GM18870 (cell line): Measurements from ENCODE around the gene TCL1B.
"Not testable (repeated sequence)": the region's sequence is repeated elsewhere in the genome, so short reads cannot be mapped to it uniquely, and the experiment has no call there.

Source experiments
- ATAC-seq: cut with Tn5 transposase; IDR thresholded peaks from one replicate; pipeline ENCODE4 v1.9.1; 2021; ENCODE audit warnings: moderate library complexity; ENCODE audit not compliant: unreplicated experiment

The TCL1B gene

GRCh38 chr14:95685978-95686922 is at the start of gene TCL1B:
Gene TCL1B, plus strand, starts transcription at chr14:95686426. Its CDS starts 42 bp downstream, at chr14:95686468.
- ATAC-seq, result no peak

- no peak for ATAC-seq
Observed at GRCh38 chr14:95644981-95645380, 41.2 kb upstream of the TCL1B start.

- ATAC-seq, result no peak
Observed at GRCh38 chr14:95645389-95645996, 40.7 kb upstream of the TCL1B start.

GRCh38 chr14:95647926-95648325 is 38.3 kb upstream of the TCL1B start:
- no peak for ATAC-seq

DNA sequence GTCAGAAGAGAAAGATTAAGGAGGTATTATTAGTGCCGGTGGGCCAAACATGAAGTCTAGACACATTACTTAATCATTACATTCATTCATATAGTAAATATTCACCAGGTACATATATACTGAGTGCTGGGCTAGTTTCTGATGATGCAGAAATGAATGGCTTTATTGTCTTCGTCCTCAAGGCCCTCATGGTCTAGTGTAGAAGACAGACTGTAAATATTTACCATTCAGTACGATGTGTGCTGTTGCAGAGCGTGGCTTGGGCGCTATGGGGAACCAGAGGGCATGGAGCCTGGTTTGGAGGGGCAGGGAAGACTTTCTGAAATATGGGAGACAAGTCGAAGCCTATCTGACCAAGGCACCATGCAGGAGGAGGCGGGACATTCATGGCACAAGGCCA is 37.0 kb upstream of the TCL1B start:
- no peak for ATAC-seq

DNA sequence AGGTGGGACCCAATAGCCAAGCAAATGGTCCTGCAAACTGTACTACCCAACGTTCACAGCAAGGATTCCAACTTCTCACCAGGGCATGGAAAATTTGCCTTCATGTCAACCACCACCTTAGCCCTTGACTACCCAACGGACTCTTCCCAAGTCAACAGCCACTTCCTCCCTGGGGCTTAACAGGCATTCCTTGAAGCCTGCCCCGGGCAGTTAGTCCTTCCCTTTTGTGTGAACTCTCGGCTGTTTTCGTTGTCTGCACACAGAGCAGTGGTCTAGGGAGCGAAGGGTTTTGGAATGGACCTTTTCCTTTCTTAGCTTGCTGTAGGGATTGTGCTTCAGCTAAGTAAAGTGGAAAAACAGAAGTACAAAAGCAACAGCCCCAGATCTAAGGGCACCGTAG is 35.2 kb upstream of the TCL1B start:
- no peak for ATAC-seq

DNA sequence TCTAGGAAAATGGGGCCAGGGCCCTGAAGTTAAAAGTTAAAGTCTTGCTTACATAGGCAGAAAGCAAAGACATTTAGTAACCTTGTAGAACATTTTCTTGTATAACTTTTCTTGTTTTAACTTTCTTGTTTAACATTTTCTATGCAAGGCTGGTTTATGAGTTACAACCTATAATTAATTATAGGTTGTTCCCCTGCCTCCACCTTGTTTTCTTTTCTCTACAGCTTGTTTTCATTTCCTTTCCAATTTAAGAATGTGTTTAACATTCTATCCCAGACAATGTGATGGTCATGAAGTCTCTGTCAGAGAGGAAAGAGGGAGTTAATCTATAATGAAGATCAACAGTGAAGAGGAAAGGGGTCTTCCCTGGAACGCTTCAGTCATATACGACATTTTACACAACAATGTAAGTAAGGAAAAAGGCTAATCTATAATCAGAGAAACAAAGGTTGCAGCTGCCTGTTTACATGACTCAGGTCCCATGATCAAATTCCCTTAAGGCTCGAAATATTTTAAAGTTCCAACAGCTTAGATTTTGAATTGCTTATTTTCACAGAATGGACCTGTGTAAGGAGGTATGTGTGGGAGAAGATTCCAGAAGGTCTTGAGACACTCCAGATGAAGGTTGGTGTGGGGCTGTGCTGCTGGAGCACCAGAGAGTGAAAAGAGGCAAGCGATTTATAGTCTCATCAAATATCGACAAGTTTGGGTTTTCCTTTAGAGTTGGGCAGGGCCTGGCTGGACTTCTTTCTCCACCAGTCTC is 34.2 kb upstream of the TCL1B start:
- ATAC-seq, result no peak

DNA sequence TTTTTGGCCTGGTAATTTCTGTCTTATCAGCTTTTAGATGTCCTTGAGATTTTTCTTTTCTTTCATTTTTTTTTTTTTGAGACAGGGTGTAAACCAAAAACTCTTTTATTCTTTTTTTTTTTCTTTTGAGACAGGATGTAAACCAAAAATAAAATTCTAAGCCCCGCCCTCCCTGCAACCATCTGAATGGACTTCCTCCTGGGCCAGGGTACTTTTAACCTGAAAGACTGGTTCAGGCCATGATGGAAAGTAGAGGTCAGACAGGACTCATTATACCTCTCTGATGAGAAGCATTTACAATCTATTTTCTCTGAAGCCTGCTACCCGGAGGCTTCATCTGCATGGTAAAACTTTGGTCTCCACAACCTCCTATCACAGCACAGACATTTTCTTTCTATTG is 33.5 kb upstream of the TCL1B start:
- ATAC-seq, result no peak

GRCh38 chr14:95655461-95655860 is 30.8 kb upstream of the TCL1B start:
- no peak for ATAC-seq

GRCh38 chr14:95656634-95657033 is 29.6 kb upstream of the TCL1B start:
- no peak for ATAC-seq

DNA sequence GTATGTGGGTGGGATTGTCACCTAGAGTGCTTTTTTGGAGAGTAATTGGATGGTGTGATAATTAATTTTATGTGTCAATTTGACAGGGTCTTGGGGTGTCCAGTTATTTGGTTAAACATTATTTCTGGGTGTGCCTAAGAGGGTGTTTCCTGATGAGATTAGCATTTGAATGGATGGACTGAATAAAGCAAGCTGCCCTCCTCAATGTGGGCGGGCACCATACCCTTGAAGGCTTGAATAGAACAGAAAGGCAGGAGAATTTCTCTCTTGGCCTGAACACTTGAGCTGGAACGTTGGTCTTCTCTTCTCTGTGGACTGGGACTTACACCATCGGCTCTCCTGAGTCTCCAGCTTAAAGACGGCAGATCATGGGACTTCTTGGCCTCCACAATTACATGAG is 28.8 kb upstream of the TCL1B start:
- no peak for ATAC-seq

DNA sequence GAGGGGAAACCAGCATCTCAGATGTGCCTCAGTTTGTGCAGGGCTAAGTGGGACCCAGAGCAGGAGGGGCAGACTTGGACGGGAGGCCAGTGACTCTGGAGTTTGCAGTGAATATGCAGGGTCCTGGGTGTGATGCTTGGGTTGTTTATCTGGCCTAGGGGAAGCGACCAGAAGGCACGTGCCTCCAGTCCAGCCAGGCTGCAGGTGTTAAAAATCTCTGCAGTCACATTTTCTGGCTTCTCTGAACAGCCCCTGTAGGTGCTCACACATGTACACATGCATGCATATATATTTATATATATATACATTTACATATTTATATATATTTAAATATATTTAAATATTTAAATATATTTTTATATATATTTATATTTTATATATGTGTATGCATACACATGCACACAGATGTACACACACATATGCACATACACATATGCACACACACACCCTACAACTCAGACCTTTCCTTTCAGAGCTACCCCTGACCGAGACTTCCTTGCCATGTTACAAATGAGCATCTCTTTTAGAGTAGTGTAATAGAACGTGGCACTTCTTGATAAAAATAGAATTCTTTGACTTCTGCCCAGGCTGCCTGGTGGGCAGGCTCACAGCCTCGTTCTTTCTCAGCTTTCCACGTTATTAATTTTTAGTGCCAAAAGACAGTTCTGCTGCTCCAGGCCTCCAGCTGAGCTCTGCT is 26.8 kb upstream of the TCL1B start:
- ATAC-seq, result no peak

DNA sequence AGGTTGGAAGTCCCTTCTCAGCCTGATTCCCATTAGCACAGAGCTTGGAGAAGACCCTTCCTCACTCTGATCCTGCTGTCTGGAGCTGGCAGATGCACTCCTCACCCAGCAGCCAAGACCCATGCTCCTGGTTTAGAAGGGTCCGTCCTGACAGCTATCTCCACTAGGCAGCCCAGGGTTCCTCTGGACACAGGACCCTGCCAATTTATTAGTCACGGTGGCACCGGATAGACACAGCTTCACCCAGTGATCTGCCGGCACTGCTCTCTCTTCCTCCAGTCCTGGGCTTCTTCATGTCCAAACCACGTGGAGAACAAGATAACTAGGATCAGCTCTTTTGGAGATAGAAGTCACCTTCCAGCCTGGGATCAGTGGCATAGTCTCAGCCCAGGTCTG is 26.2 kb upstream of the TCL1B start:
- ATAC-seq, result no peak

- no peak for ATAC-seq
Observed at GRCh38 chr14:95660651-95661515, 25.3 kb upstream of the TCL1B start.

DNA sequence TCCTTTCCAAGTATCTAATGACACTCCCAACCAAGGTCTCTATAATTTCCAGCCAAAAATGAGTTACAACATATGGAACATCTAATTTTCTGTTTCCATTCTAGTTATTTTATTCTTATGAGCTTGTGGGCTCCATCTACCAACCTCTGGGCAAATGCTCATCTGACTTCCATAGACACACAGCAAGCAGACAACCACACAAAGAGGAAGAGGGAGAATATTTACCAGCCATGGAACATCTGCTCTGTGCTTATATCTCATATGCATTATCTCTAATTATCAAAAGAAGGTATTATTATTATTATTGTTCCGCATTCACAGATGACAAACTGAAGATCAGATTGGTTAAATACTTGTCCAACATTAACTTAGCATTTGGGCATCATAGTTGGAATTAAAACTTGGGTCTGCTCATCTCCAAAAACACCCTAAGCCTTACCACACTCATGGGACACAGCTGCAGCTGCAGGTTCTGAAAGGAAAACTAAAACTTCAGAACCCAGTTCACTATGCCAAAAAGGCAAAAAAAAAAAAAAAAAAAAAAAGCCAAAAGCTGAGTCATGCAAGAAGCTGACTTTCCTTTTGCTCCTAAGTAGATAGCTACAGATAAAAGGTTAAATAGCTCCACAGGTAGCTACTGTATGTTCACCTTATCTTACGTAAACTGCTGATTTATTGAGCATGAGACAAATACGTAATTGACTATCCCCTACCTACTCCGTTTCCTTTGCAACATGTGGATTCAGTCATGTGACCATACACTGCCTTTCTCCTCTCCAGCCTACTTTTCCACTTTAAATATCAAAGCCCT is 23.6 kb upstream of the TCL1B start:
- ATAC-seq, result peak; percentile 52

DNA sequence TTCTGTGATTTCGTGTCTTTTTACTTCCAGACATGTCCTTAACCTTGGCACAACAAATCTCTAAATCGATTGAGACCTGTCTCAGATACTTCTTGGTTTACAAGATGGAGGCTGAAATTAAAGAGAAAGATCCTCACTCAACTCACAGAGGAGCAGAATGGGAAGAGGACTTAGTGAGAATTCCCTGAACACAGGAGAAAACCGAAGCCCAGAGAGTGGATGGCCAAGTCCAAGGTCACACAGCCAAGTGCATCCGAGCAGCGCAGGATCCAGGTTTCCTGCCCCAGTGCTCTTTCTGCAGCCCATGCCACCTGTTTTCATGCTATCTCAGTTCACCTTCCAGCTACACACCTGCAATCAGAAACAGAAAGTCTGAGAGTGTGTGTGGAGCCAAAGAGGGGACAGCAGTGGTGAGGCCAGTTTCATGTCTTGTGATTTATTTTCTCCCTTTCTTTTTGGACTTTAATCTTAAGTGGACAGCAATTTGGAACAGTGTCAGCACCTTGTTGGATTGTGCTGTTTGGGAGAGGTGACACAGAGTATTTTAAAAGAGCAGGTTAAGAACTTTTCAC is 22.9 kb upstream of the TCL1B start:
- ATAC-seq, result no peak

- no peak for ATAC-seq
Observed at GRCh38 chr14:95664066-95664465, 22.2 kb upstream of the TCL1B start.

DNA sequence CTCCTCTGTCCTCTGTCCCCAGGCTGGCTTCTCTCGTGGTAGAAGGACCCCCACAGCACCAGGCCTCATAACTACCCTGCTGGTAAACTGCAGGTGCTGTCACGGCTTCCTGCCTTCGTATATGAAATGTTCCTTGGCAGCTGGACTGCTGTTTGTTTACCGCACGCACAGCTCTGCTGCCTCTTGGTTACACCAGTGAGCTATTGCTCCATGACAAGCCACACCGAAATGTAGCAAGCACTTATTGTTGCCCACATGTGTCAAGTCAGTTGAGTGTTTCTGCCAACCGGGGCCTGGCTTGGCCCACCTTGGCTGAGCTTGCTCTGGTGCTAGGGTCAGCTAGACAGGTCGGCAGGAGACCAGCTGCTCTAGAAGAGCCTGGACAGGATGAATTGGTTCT is 21.7 kb upstream of the TCL1B start:
- no peak for ATAC-seq

- ATAC-seq, result not testable (repeated sequence)
Observed at GRCh38 chr14:95665530-95665929, 20.7 kb upstream of the TCL1B start.
